ENCODE data around the gene MMP25.

The MMP25 gene

GRCh38 chr16:3045758-3046640, at the start of gene MMP25:
Gene MMP25, plus strand, starts transcription at chr16:3046561. Its CDS starts 357 bp downstream, at chr16:3046918.
- FAIRE-seq = no peak

DNA sequence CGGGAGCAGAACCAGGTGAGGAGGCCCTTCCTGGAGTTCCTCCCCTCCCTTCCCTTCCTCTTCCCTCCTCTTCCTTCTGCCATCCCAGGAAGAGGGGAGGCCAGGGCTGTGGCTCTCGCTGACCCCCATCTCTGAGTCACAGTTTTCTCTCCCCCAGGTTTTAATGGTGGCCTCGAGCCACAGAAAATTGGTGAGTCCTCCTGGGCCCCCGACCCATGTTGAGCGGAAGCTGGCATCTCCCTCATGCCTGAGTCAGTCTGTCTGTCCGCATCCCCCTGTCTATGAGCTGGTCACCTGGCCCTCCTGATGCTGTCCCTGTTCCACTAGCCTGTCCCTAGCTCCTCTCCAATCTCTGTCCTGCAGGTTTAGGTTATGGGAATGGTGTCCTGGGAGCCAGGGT, 46.4 kb upstream of the MMP25 start:
- no peak for FAIRE-seq

DNA sequence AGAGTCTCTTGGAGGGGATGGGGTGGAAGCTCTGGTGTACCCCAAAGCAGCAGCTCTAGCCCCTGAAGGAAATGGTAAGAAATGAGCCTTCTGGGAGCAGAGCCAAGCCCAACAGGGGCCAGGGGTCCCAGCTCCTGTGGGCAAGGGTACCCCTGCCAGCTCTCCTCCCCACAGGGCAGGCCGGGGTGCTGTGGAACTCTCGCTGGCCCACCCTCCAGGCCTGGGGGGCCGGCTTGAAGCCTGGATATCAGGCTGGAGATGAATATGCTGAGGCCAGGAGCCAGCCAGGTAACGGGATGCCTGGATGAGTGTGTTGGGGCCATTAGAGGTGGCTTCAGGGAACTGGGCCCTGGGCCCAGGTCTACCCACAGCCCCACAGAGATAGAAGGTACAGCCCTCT, 45.8 kb upstream of the MMP25 start:
- FAIRE-seq = no peak

DNA sequence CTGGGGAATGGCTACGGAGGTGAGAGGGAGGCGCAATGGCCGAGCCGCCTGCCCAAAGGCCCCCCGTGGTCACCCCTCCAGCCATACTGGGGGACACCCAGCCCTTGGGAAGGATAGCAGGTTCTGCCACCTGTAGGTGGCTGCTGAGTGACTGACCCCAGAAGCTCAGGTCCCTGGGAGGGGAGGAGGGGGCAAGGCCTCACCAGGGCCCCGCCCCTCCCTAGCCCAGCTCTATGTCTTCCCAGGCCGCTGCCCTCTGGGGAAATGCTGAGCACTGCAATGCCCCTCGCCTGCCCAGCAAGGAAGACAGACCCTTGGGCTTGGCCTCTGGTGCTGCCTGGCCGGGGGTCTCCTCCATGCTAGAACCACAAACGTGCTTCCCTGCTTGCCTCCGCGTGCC, 45.0 kb upstream of the MMP25 start:
- no peak for FAIRE-seq

- FAIRE-seq = peak; percentile 93
Observed at GRCh38 chr16:3003582-3004270, 42.6 kb upstream of the MMP25 start.

DNA sequence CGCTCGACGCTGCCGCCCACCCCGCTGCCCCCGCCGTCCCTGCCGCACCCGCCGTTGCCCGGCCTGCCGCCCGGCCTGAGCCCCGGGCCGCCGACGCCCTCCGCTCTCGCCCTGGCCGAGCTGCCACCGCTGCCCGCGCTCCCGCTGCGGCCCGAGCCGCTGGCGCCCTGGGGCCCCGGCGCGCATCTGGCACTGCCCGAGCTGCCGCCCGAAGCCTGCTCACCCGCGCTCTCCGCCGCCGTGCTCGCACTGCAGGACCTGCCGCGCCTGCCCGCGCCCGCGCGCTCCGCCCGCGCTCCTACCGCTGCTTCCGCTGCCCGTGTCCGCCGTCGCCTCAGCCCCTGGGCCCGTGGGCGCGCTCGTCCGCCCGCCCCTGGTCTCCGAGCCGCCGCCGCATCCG, 42.0 kb upstream of the MMP25 start:
- FAIRE-seq = no peak

DNA sequence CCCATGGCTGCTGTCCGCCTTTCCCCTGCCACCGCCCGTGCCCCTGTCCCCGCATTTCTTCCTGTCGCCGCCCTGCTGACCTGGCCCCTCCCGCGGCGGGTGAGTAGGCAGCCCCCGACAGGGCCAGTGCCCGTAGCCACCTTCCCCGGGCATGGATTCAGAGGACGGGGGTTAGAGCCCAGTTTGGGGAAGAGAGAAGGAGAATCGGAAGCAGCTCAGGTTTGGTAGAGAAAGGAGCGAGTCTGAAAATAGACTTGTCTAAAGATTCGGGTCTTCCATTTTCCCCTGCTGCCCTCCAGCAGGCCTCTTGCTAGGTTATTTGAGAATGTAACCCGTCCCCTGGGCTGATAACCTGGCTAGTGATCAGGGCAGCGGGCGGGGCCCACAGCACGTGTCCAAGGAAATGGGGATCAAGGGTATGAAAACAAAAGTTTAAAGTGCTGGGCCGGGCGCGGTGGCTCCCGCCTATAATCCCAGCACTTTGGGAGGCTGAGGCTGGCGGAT, 41.5 kb upstream of the MMP25 start:
- no peak for FAIRE-seq

DNA sequence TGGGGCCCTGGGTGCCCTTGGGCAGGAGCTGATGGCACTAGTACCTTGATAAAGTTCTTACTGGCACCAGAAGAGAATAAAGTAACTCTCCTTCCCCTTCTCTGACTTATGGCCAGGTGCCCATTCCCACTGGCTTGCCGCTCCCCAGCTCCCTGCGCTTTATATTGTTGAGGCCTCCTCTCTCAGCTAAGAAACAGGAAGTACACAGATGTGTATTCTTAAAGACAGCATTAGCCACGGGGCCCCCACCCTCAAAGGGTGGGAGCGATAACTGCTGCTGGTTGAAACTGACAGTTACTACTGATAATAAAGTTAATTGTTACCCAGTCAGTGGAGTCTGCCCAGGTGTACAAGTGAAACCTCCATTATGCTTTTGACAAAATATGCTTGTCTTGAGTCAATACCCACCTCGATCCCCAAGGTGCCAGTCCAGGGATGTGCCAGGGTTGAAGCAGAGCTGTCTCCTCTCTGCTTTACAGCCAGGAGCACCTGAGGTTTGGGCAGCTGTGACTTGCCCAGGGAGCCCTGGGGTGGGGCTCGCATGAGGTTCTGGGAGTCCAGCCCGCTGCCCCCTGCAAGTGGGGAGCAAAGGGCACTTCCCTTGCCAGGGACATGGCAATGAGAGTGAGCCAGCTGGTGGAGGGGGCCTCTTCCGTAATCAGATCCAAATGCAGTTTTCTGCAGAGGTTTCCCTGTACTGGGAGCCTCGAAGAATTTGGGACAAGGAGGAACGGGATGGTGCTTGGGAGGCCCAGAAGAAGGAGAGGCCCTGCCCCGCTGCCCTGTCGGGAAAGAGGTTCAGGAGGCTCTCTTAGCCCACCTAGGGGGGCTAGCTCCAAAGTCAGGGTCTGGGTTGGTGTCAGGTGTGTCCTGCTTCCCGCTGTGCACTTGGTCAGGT, 39.1 kb upstream of the MMP25 start:
- FAIRE-seq = no peak

- FAIRE-seq = no peak
Observed at GRCh38 chr16:3007957-3008689, 38.2 kb upstream of the MMP25 start.

DNA sequence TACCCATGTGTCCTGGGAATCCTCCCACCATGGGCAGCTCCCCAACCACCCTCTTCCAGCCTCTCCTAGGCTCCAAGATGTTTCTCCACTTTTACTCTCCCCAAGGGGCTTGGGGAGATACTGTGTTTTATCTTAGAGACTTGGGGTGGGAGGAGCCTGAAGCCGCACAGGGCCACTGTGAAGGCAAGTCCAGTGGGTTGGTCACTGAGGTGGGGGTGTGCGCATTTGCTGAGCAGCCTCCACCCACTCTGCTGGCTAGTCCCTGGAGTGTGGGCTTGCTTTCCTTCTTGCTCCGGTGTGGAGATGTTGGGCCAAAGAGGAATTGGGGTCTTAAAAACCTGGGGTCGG, 37.7 kb upstream of the MMP25 start:
- FAIRE-seq = no peak

GRCh38 chr16:3009568-3010390, 36.6 kb upstream of the MMP25 start:
- FAIRE-seq = no peak

DNA sequence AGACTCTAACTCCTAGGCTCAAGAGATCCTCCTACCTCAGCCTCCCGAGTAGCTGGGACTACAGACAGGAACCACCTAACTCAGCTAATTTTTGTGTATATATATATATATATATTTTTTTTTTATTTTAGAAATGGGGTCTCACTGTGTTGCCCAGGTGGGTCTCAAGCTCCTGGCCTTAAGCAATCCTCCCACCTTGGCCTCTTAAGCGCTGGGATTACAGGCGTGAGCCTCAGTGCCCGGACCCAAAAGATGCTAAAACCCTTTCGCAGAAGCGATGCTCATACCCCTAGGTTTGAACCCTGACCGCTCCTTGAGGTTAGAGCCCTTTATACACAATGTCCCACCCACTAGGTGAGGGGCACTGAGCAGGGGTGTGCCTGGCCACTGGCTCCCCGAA, 35.9 kb upstream of the MMP25 start:
- FAIRE-seq = no peak

GRCh38 chr16:3012246-3012645, 34.1 kb upstream of the MMP25 start:
- FAIRE-seq = no peak

GRCh38 chr16:3012828-3013420, 33.4 kb upstream of the MMP25 start, which contains the start of gene CLDN9:
Gene CLDN9, plus strand, starts transcription at chr16:3012923. Its CDS starts 440 bp downstream, at chr16:3013363.
- no peak for FAIRE-seq

- no peak for FAIRE-seq
Observed at GRCh38 chr16:3013491-3013951, 32.8 kb upstream of the MMP25 start.

- no peak for FAIRE-seq
Observed at GRCh38 chr16:3013998-3014690, 32.2 kb upstream of the MMP25 start.

DNA sequence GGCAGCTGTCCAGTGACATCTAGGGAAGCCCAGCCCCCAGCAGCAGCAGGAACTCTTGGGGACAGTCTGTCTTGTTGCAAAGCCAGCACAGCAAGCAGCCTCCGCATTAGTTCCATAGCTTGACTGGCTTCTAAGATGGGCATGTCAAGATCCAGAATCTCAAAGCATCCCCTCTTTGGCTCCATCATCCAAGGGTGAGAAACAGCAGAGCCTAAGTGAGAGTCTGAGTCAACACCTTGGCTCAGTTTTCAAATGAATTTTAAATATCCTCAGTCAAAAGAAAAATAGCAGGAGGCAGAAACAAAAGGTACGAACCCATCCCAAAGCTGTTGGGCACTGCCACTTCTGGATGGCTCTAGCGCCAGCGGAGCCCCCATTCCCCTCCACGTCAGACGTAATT, 31.4 kb upstream of the MMP25 start:
- FAIRE-seq = no peak

DNA sequence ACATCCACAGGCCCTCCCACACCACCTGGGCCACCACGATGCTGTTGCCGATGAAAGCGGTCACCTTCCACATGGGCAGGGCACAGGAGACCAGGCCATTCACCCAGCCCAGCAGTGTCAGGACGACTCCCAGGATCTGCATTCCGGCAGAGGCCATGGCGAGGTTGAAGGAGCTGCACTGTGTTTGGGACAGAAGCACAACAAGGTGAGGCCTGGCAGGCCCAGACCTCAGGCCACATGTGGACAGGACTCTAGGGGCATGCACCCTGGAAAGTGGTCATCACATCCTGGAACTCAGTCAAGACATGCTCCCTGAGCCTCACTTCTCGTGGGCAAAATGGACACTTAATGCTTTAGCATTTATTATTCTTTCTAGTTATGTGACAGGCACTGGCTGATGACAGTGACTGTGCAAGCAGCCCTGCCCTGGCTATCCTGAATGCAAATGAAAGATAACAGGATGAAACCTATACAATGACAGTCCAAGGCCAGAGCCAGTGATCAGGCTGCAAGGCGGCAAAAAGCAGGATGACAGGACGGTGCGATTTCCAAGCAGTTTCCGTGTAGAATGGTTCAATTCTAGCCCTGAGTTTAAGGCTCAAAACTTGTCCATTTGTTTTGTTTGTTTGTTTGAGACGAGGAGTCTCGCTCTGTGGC, 30.4 kb upstream of the MMP25 start:
- no peak for FAIRE-seq

DNA sequence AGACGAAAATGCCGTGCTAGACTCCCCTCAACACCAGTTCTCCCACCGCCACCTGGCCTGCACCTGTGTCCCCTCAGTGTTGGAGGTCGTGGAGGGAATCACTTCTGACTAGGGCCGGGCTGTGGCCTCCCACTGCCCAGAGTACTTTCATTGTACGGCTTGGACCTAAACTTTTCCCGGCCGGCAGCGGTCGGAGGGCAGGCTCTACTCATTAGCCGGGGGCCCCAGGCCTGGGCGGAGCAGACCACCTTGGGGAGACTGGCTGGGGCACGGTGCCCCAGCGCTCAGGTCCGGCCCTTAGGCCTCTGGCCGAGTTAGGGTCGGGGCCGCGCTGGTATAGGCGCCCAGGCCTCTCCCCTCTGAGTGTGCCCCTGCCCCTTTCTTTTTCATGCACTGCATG, 29.0 kb upstream of the MMP25 start:
- FAIRE-seq = no peak

Data from A204.1 (cell line).